H1 (cell line): ENCODE results near the gene KCNN1. TPM values are rescaled to one million over a fixed set of nuclear protein-coding genes. Genes with fewer than 3 reads are reported as not detected.

Experiments
- CTCF ChIA-PET: fragments of 300-600 bp; sonication (Branson Sonifier 250); formaldehyde crosslinking; loops from one replicate; lab custom pipeline; 2021; ENCODE audit not compliant: partially characterized antibody; lab: Charles Lee
- POLR2A ChIA-PET: fragments of 300-600 bp; sonication (Branson Sonifier 250); formaldehyde crosslinking; loops from one replicate; lab custom pipeline; 2021; ENCODE audit warnings: inconsistent platforms; ENCODE audit not compliant: partially characterized antibody; lab: Charles Lee
- DNase-seq, 2 experiments: peaks; one replicate each; pipeline versions ENCODE4 v3.0.0 to v3.0.0-alpha.2; 2010 to 2022; ENCODE audit warnings: low spot score in 2 of 2, low read depth in 1 of 2, mixed read lengths in 1 of 2
- FAIRE-seq: peaks from 2 replicates; lab custom pipeline; 2011; peaks lifted over from hg19 to GRCh38; lab: Jason Lieb, UNC
- H2AFZ ChIP-seq: 2 replicates; pipeline ENCODE4 v1.8.1; 2012; ENCODE audit warnings: low read length, inconsistent platforms
- H2AK5ac ChIP-seq: 2 replicates; pipeline ENCODE4 v1.6.1; 2013; ENCODE audit warnings: low read depth, low read length
- H2BK120ac ChIP-seq: replicated peaks from 2 replicates; pipeline ENCODE3; 2013; ENCODE audit warnings: low read depth, low read length, inconsistent platforms
- H2BK12ac ChIP-seq: 2 replicates; pipeline ENCODE4 v1.6.1; 2013; ENCODE audit warnings: low read depth, low read length
- H2BK15ac ChIP-seq: 2 replicates; pipeline ENCODE4 v1.6.1; 2013; ENCODE audit warnings: low read length
- H2BK20ac ChIP-seq: 2 replicates; pipeline ENCODE4 v1.6.1; 2013; ENCODE audit warnings: low read length
- H2BK5ac ChIP-seq: 2 replicates; pipeline ENCODE4 v1.6.1; 2013; ENCODE audit warnings: low read depth, low read length
- H3K14ac ChIP-seq: 2 replicates; pipeline ENCODE4 v1.6.1; 2013; ENCODE audit warnings: inconsistent platforms; ENCODE audit not compliant: insufficient read length
- H3K18ac ChIP-seq: 2 replicates; pipeline ENCODE4 v1.6.1; 2013; ENCODE audit warnings: low read length; ENCODE audit errors: extremely low read depth
- H3K23ac ChIP-seq: 2 replicates; pipeline ENCODE4 v1.6.1; 2013; ENCODE audit warnings: inconsistent platforms; ENCODE audit not compliant: insufficient read length
- H3K23me2 ChIP-seq: 2 replicates; pipeline ENCODE4 v1.6.1; 2013; ENCODE audit warnings: low read depth, low read length
- H3K27ac ChIP-seq: 2 replicates; pipeline ENCODE4 v1.6.1; 2011; ENCODE audit warnings: low read depth, low read length, inconsistent platforms
- H3K27me3 ChIP-seq, 4 experiments: replicated peaks in 1 of 4; 1 replicate in 1 of 4; 2 replicates in 3 of 4; pipeline versions ENCODE4 v1.6.1 to v1.8.1; 2011 to 2013; ENCODE audit warnings: low read length in 3 of 4, mild to moderate bottlenecking in 3 of 4, inconsistent platforms in 2 of 4, mixed read lengths in 2 of 4, moderate library complexity in 1 of 4; ENCODE audit not compliant: control insufficient read depth in 3 of 4, insufficient read depth in 3 of 4; ENCODE audit errors: extremely low read depth in 1 of 4
- H3K36me3 ChIP-seq, 4 experiments: 2 replicates each; pipeline versions ENCODE4 v1.6.1 to v1.8.1; 2011 to 2013; ENCODE audit warnings: mild to moderate bottlenecking in 4 of 4, low read length in 3 of 4, moderate library complexity in 2 of 4, control low read depth in 1 of 4, inconsistent platforms in 1 of 4; ENCODE audit not compliant: insufficient read depth in 4 of 4, control insufficient read depth in 2 of 4
- H3K4ac ChIP-seq: replicated peaks from 2 replicates; pipeline ENCODE3; 2013; ENCODE audit warnings: low read length, low read depth, mixed read lengths, inconsistent platforms; ENCODE audit not compliant: insufficient read length
- H3K4me1 ChIP-seq, 4 experiments: replicated peaks in 1 of 4; 1 replicate in 1 of 4; 2 replicates in 3 of 4; pipeline versions ENCODE4 v1.6.1 to v1.8.1; 2011 to 2013; ENCODE audit warnings: low read length in 3 of 4, inconsistent platforms in 2 of 4, mixed read lengths in 1 of 4; ENCODE audit not compliant: insufficient read depth in 4 of 4, control insufficient read depth in 3 of 4
- H3K4me2 ChIP-seq, 2 experiments: 2 replicates each; pipeline versions ENCODE4 v1.6.1 to v1.8.1; 2011 to 2013; ENCODE audit warnings: low read depth in 2 of 2, low read length in 2 of 2, control low read depth in 1 of 2, inconsistent platforms in 1 of 2, mild to moderate bottlenecking in 1 of 2; ENCODE audit not compliant: insufficient read depth in 1 of 2
- H3K4me3 ChIP-seq, 4 experiments: fragments of 200-600, 300-600 bp in 1 of 4; sonication (generic), shearing (Covaris generic), sonication (Bioruptor Twin) in 1 of 4; 2 replicates each; pipeline versions ENCODE4 v1.5.1 to v1.8.1; 2011 to 2016; ENCODE audit warnings: low read length in 4 of 4, low read depth in 3 of 4, control low read depth in 2 of 4, inconsistent platforms in 2 of 4, mild to moderate bottlenecking in 2 of 4, mixed read lengths in 1 of 4, moderate library complexity in 1 of 4; ENCODE audit not compliant: insufficient read depth in 2 of 4; ENCODE audit errors: extremely low read depth in 1 of 4
- H3K56ac ChIP-seq: replicated peaks from 2 replicates; pipeline ENCODE3; 2013; ENCODE audit warnings: low read depth, mild to moderate bottlenecking, mixed read lengths, low read length, inconsistent platforms; ENCODE audit not compliant: insufficient read length
- H3K79me1 ChIP-seq: 2 replicates; pipeline ENCODE4 v1.6.1; 2013; ENCODE audit warnings: low read depth, low read length, control low read depth
- H3K79me2 ChIP-seq, 2 experiments: 2 replicates each; pipeline versions ENCODE4 v1.6.1 to v1.8.1; 2012 to 2013; ENCODE audit warnings: low read length in 2 of 2, mild to moderate bottlenecking in 2 of 2, inconsistent platforms in 1 of 2; ENCODE audit not compliant: insufficient read depth in 2 of 2, control insufficient read depth in 1 of 2
- H3K9ac ChIP-seq, 4 experiments: replicated peaks in 1 of 4; 1 replicate in 1 of 4; 2 replicates in 3 of 4; pipeline versions ENCODE4 v1.6.1 to v1.8.1; 2011 to 2013; ENCODE audit warnings: low read depth in 3 of 4, low read length in 3 of 4, control low read depth in 2 of 4, mild to moderate bottlenecking in 2 of 4, moderate library complexity in 2 of 4, inconsistent platforms in 1 of 4; ENCODE audit errors: extremely low read depth in 1 of 4
- H3K9me3 ChIP-seq, 2 experiments: 2 replicates each; pipeline versions ENCODE4 v1.6.1 to v1.8.1; 2012 to 2013; ENCODE audit warnings: mild to moderate bottlenecking in 2 of 2, moderate library complexity in 2 of 2, control low read depth in 1 of 2, inconsistent platforms in 1 of 2, low read depth in 1 of 2, low read length in 1 of 2, mixed read lengths in 1 of 2; ENCODE audit not compliant: insufficient read depth in 2 of 2
- H4K20me1 ChIP-seq, 2 experiments: replicated peaks in 1 of 2; 2 replicates each; pipeline versions ENCODE3 to v1.8.1; 2011 to 2013; ENCODE audit warnings: inconsistent platforms in 2 of 2, low read length in 2 of 2, mild to moderate bottlenecking in 1 of 2; ENCODE audit not compliant: insufficient read depth in 2 of 2, control insufficient read depth in 1 of 2
- H4K5ac ChIP-seq: 2 replicates; pipeline ENCODE4 v1.6.1; 2013; ENCODE audit warnings: low read length, low read depth, mixed read lengths, inconsistent platforms; ENCODE audit not compliant: insufficient read length
- H4K8ac ChIP-seq: 2 replicates; pipeline ENCODE4 v1.8.0; 2013; ENCODE audit warnings: mild to moderate bottlenecking, moderate library complexity, low read length, inconsistent platforms; ENCODE audit not compliant: insufficient read depth; ENCODE audit errors: extremely low read depth
- H4K91ac ChIP-seq: replicated peaks from 2 replicates; pipeline ENCODE3; 2013; ENCODE audit warnings: low read length, mixed read lengths, inconsistent platforms; ENCODE audit not compliant: insufficient read length
- CREB1 ChIP-seq: IDR thresholded peaks from 2 replicates; pipeline ENCODE4 v1.6.1; 2012; ENCODE audit warnings: inconsistent platforms
- EP300 ChIP-seq, 2 experiments: IDR thresholded peaks; 1 replicate in 1 of 2; 2 replicates in 1 of 2; pipeline ENCODE4 v1.6.1; 2011 to 2012; ENCODE audit warnings: low read depth in 2 of 2, low read length in 2 of 2, mild to moderate bottlenecking in 2 of 2, borderline replicate concordance in 1 of 2, inconsistent platforms in 1 of 2, moderate library complexity in 1 of 2
- JUND ChIP-seq: IDR thresholded peaks from 2 replicates; pipeline ENCODE4 v1.6.1; 2011; ENCODE audit warnings: mild to moderate bottlenecking, improper control_type of control experiment, low read length
- KDM4A ChIP-seq: IDR thresholded peaks from one replicate; pipeline ENCODE4 v1.7.1; 2012; ENCODE audit warnings: low read depth, mild to moderate bottlenecking, moderate library complexity, low read length, inconsistent platforms; ENCODE audit not compliant: severe bottlenecking
- POLR2A ChIP-seq, 2 experiments: IDR thresholded peaks; 1 replicate in 1 of 2; 2 replicates in 1 of 2; pipeline ENCODE4 v1.6.1; 2011; ENCODE audit warnings: low read depth in 2 of 2, low read length in 2 of 2, mild to moderate bottlenecking in 2 of 2; ENCODE audit errors: control extremely low read depth in 1 of 2
- POLR2AphosphoS5 ChIP-seq: IDR thresholded peaks from 2 replicates; pipeline ENCODE4 v1.6.1; 2011; ENCODE audit warnings: low read depth, low read length
- RFX5 ChIP-seq: IDR thresholded peaks from 2 replicates; pipeline ENCODE4 v1.6.1; 2011; ENCODE audit warnings: low read depth, low read length, improper control_type of control experiment, borderline replicate concordance
- RXRA ChIP-seq: IDR thresholded peaks from 2 replicates; pipeline ENCODE4 v1.6.1; 2011; ENCODE audit warnings: low read depth, mild to moderate bottlenecking, low read length, moderate library complexity; ENCODE audit not compliant: insufficient read depth
- SP1 ChIP-seq: IDR thresholded peaks from 2 replicates; pipeline ENCODE4 v1.6.1; 2011; ENCODE audit warnings: low read depth, low read length
- SP2 ChIP-seq: IDR thresholded peaks from 2 replicates; pipeline ENCODE4 v1.6.1; 2012; ENCODE audit warnings: mild to moderate bottlenecking, low read length, inconsistent platforms
- TCF12 ChIP-seq: IDR thresholded peaks from 2 replicates; pipeline ENCODE4 v1.6.1; 2011; ENCODE audit warnings: low read depth, mild to moderate bottlenecking, low read length
- TEAD4 ChIP-seq: IDR thresholded peaks from 2 replicates; pipeline ENCODE4 v1.6.1; 2012; ENCODE audit warnings: low read depth, low read length, inconsistent platforms, mixed read lengths
- YY1 ChIP-seq: IDR thresholded peaks from 2 replicates; pipeline ENCODE4 v1.6.1; 2011; ENCODE audit warnings: low read depth, mild to moderate bottlenecking, low read length
- WGBS, 2 experiments: shearing (Covaris generic) in 1 of 2; methylation state at CpG; one replicate each; pipeline versions ENCODE4 v1.1.6 to v1.1.7; 2013 to 2015; ENCODE audit warnings: low lambda C conversion rate in 2 of 2, mixed read lengths in 2 of 2, inconsistent platforms in 1 of 2, low coverage in 1 of 2, missing lambda C conversion rate in 1 of 2; ENCODE audit not compliant: insufficient replicate concordance in 2 of 2, insufficient coverage in 1 of 2, insufficient read length in 1 of 2; ENCODE audit errors: extremely low coverage in 1 of 2, missing lambda C conversion rate in 1 of 2; 5-methylcytosine and 5-hydroxymethylcytosine counted together
- polyA plus RNA-seq, 7 experiments: library from polyadenylated mRNA; depleted of rRNA in 3 of 7; stranded (reverse) in 5 of 7; unstranded in 2 of 7; fragments of >200 nt in 5 of 7; fragments of 200-250 nt in 2 of 7; gene quantifications; 1 replicate in 5 of 7; 2 replicates in 1 of 7; 4 replicates in 1 of 7; pipeline versions ENCODE4 v1.2.1 to v1.2.3, GENCODE V29; 2011 to 2013; ENCODE audit warnings: missing spikeins in 2 of 7, mixed read lengths in 2 of 7
- total RNA-seq: library from RNA; stranded (reverse); fragmentation: NEBNext Ultra II Directional; extraction: Animal tissue kit (Norgen Biotek cat#: 25700); gene quantifications from 2 replicates; pipeline ENCODE4 v1.2.1, GENCODE V29; 2021
- TF ChIP-seq, protein P1 (sequence below): IDR thresholded peaks from 2 replicates; pipeline ENCODE4 v1.6.1; 2011; ENCODE audit warnings: low read depth, mild to moderate bottlenecking, low read length; ENCODE audit not compliant: insufficient read depth

KCNN1 gene
- total and polyA plus RNA-seq, 2 of the 8 experiments (the other 6 are each of a cell fraction or from before 2014, with no cell fraction given) = 11.0 to 12.5 TPM

DNA sequence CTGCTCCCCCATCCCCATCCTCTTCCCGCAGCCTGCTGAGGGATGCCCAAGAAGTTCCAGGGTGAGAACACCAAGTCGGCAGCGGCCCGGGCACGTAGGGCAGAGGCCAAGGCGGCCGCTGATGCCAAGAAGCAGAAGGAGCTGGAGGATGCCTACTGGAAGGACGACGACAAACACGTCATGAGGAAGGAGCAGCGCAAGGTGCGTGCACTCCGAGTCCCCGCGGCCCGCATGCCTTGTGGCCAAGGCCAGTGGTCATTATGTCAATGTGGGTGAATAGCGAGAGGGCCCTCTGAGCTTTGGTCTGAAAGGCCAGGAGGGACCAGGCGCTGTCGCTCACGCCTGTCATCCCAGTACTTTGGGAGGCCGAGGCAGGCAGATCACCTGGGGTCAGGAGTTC lies 30.5 kb upstream of the KCNN1 start:
- 0 out of 2 replicates have a peak overlapping the region, but pooled peaks have one; percentile 39 for H2BK12ac ChIP-seq
- no peak overlapping the region for H2BK5ac ChIP-seq
- no peak overlapping the region for H2AFZ ChIP-seq
- no peak overlapping the region for H3K18ac ChIP-seq
- peaks cover 0 to 3% (median 1%) of the 10 kb centered on the region in 4 experiments; a peak in 4 of 7 replicates for H3K4me1 ChIP-seq
- no peaks in the 10 kb centered on the region for H3K79me1 ChIP-seq
- no peak overlapping the region for H3K27ac ChIP-seq
- WGBS, 2 experiments = 90% methylated on average over 21 of the region's 21 CpGs; no CpG with 5 or more reads in 1 of the 2 experiments
- no peak for TF ChIP-seq SP2
- TF ChIP-seq TEAD4 = no peak
- no peak for TF ChIP-seq JUND
- TF ChIP-seq, protein P1, sequence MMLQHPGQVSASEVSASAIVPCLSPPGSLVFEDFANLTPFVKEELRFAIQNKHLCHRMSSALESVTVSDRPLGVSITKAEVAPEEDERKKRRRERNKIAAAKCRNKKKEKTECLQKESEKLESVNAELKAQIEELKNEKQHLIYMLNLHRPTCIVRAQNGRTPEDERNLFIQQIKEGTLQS = no peak
- no peak for TF ChIP-seq YY1
- no peak for TF ChIP-seq KDM4A
- TF ChIP-seq RFX5 = no peak
- TF ChIP-seq CREB1 = no peak
- no peak for TF ChIP-seq EP300 (IDR thresholded peaks at IDR 0.05; ENCODE audit: borderline replicate concordance in 1 of 2, low read depth in 2 of 2, low read length in 2 of 2)
- no peak for TF ChIP-seq RXRA
- no peak for TF ChIP-seq SP1
- TF ChIP-seq POLR2AphosphoS5 = no peak
- no peak for TF ChIP-seq POLR2A (IDR thresholded peaks at IDR 0.05; ENCODE audit: control extremely low read depth in 1 of 2, low read depth in 2 of 2, low read length in 2 of 2)
- TF ChIP-seq TCF12 = no peak
- ChIA-PET CTCF (interaction anchor here (0.6 to 10.3 kb wide), 12 partner anchors 9 to 103 kb away, joined by 3 to 200 read pairs (median 6); partner anchors contain the start of genes ARRDC2, KCNN1 and SLC5A5), POLR2A (interaction anchor here (0.8 to 14.8 kb wide), 3 partner anchors 11 to 69 kb away, joined by 3 to 392 read pairs (median 12); partner anchors contain the start of genes RPL18A and SLC5A5)
- no peak overlapping the region for H3K4ac ChIP-seq
- no peak overlapping the region for H4K5ac ChIP-seq
- no peaks in the 10 kb centered on the region for H3K9me3 ChIP-seq
- peaks cover 0 to 7% of the 10 kb centered on the region in 2 experiments; a peak in 2 of 4 replicates for H3K79me2 ChIP-seq
- no peak overlapping the region for H4K91ac ChIP-seq
- no peak for DNase-seq
- H3K14ac ChIP-seq = no peak overlapping the region
- 0 out of 8 replicates have a peak, but pooled peaks cover 0 to 3% (median 0%) of the 10 kb centered on the region in 4 experiments for H3K36me3 ChIP-seq
- H2BK15ac ChIP-seq = no peak overlapping the region
- H2BK120ac ChIP-seq = no peak overlapping the region
- H4K8ac ChIP-seq = no peak overlapping the region
- H2AK5ac ChIP-seq = no peak overlapping the region
- H3K23ac ChIP-seq = no peak overlapping the region
- no peak overlapping the region for H3K4me2 ChIP-seq
- H3K9ac ChIP-seq = no peak overlapping the region
- no peak for FAIRE-seq
- no peaks in the 10 kb centered on the region for H4K20me1 ChIP-seq
- no peak overlapping the region for H2BK20ac ChIP-seq
- no peaks in the 10 kb centered on the region for H3K27me3 ChIP-seq
- H3K56ac ChIP-seq = no peak overlapping the region
- no peak overlapping the region for H3K4me3 ChIP-seq
- H3K23me2 ChIP-seq = peaks cover 7% of the 10 kb centered on the region; the same call in 1 of the 2 replicates
